GOT3 (cell line): ENCODE data around the gene FAM227A.
"Not testable (repeated sequence)": the region's sequence is repeated elsewhere in the genome, so short reads cannot be mapped to it uniquely, and the experiment has no call there.

Experiments used
- DNase-seq: peaks from one replicate; lab custom pipeline; 2025; ENCODE audit warnings: mixed read lengths; lab: John Stamatoyannopoulos, UW

The FAM227A gene

GRCh38 chr22:38657045-38657909 lies 1.1 kb upstream of the FAM227A start:
- no peak for DNase-seq

DNA sequence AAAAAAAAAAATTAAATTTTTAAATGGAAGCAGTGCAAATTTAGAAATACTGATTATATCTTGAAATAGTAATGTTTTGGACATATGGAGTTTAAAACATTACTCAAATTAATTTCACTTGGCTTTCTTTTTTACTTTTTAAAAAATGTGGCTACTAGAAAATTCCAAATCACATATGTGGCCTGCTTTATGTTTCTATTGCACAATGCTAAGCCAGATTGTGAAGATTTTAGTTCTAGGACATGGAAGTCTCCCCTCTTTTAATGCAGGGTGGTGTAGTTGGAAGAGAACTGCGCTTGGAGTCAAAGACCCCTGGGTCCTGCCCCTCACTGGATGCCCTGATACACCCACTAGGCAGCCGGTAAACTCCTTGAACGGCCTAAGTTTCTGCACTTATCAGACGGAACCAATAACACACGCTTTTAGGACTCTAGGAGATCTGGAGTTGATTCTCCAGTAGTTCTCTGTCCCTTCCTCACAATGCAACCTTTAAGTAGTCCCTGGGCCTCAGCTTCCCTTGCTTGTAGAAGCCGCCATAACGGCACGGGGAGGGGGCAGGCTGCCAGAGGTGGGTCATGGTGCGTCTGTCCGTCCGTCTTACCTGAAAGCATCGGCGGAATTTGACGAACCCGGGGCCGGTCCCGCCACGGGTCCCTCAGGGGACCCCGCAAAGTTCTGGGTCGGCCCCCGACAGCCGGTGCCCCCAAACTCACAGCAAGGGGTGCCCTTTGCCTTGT lies 505 bp downstream of the FAM227A start:
- DNase-seq, result no peak

DNA sequence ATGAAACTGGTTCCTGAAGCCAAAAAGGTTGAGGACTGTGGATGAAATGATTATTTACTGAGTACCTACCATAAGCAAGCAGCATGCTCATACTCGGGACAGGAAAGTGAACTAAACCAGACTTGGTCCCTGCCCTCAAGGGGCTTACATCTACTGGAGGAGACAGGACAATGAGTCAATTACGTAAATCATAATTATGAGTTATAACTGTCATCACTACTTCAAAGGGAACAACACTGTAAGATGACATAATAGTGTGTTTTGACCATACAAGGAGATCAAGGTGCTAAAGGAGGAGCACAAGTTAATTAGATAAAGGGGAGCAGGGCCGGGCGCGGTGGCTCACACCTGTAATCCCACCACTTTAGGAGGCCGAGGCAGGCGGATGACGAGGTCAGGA lies 2.5 kb downstream of the FAM227A start:
- no peak for DNase-seq

DNA sequence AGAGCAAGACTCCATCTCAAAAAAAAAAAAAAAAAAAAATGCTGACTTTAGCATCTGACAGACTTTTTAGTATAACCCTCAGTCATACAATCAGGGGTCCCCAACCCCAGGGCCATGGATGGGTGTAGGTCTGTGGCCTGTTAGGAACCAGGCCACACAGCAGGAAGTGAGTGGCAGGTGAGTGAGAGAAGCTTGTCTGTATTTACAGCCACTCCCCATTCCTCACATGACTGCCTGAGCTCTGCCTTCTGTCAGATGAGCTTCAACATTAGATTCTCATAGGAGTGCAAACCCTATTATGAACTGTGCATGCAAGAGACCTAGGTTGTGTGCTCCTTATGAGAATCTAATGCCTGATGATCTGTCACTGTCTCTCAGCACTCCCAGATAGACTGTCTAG lies 3.3 kb downstream of the FAM227A start:
- DNase-seq, result no peak

DNA sequence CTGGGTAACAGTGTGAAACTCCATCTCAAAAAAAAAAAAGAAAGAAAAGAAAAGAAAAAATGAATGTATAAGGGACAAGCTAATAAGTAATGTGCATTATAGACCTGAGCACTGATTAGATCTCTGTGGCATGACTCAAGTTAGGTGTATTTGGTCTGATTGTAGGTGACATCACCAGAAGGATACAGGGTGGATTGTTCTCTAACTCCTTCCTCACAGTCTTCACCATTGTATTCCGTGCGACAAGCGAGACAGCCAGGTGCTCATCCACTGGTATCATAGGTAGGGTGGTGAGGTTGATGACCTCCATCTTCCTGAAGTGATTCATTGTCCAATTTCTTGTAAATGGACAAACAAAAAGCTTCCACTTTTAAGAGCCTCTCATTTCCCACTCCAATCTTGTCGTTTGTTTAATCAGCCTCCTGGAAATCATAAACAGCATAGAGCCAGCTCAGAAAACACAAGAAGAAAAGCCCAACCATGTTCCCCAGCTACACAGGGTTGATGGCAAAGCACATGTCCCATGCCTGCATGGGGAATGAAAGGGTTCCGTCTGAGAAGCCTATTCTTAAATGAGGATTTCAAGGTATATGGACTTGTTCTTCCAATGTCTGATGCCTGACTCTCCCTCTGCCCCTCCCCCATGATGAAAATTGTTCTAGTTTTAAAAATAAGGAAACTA lies 6.2 kb downstream of the FAM227A start:
- no peak for DNase-seq

- DNase-seq, result no peak
These were observed 10.8 kb downstream of the FAM227A start for GRCh38 chr22:38645430-38645829.

- not testable (repeated sequence) for DNase-seq
These were observed 11.9 kb downstream of the FAM227A start for GRCh38 chr22:38644245-38644644.

DNA sequence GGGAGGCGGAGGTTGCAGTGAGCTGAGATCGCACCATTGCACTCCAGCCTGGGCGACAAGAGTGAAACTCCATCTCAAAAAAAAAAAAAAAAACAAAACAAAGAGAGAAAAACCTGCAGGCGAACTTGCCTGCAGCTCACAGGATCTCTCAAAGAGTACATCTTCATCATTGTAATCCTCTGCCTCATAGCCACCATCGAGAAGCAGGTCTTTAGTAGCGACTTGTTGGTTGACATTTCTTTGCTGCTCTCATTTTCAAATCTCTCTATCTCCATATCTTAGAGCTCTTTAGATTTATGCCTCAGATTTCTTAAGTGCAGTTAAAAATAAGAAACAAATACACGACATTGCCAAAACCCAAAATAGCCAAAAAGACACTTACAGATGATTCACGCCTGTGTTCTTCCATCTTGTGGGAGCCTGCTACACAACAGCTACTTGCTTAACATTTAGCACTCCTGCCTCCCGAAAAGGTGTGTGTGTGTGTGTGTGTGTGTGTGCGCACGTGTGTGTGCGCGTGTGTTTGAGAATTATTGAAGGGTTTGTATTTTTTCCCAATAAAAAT lies 14.6 kb downstream of the FAM227A start:
- no peak for DNase-seq

DNA sequence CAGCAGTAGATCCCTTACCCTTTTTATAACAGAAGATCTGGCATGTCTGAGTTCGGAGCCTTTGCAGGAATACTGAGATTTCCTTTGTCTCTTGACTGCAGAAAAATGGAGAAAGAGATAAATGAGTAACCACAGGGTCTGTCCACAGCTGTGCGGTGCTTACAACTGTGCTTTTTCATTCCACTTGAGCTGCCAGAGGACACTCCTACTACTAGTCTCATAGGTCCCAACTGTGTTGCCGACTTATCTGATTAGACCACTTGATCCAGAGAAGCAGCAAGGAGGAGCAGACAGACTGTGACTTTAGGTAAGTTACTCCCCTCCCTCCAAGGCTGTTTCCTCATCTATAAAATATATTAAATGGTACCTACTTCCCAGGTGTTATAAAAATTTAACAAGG lies 17.5 kb downstream of the FAM227A start:
- no peak for DNase-seq

DNA sequence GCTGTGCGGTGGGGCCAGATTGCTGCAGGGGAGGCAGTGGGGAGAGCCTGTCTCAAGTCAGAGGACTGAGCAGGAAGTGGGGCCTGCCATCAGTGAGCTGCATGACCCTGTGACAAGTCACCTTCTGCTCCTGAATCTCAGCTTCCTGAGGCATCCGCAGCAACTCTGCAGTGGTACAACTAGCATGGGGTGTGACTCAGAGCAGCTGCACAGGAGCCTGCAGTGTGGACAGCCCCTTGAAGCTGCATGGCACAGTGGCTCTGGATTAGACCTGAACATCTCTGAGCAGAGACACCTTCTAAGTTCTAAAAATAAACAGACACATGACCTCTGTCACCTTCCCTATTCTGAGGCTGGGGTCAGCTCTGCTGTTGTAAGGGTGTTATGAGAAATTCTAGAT lies 18.0 kb downstream of the FAM227A start:
- no peak for DNase-seq

- no peak for DNase-seq
These were observed 23.7 kb downstream of the FAM227A start for GRCh38 chr22:38632528-38632927.

GRCh38 chr22:38631724-38632123 lies 24.5 kb downstream of the FAM227A start:
- no peak for DNase-seq

GRCh38 chr22:38629108-38629507 lies 27.1 kb downstream of the FAM227A start:
- no peak for DNase-seq

DNA sequence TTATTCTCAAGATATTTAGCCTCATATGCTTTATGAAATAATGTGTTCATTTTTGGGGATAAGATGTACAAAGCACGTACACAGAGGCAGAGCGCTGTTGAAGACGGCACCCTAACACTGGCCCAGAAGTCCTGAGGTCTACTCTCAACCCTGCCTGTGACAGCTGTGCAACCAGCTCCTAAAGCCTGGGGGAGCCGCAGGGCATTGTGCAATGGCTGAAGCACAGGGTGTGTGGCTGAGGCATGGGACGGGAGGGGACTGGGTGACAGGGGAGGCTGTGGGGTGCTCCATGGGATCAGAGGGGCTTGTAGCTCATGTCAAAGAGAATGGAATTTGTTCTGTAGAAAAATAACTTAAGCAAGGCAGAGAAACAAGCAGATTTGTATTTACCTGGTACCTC lies 27.7 kb downstream of the FAM227A start:
- DNase-seq, result no peak

DNA sequence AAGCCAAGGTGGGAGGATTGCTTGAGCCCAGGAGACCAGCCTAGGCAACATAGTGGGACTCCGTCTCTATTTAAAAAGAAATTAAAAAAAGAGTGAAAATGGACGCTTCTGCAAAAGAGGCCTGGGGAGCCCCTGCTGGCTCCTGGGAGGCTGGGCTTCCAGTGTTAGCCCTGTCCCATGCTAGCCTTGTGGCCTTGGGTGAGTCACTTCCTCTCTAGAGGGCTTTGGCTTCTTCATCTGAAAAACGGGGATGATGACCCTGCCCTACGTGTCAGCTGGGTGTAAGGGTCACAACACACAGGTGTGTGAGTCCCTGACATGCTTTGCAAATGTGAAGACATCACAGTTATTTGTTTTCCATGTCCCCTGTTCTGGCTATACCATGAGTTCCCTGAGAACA lies 32.8 kb downstream of the FAM227A start:
- no peak for DNase-seq

- no peak for DNase-seq
These were observed 37.5 kb downstream of the FAM227A start for GRCh38 chr22:38618682-38619081.

GRCh38 chr22:38618258-38618657 lies 37.9 kb downstream of the FAM227A start:
- DNase-seq, result no peak

GRCh38 chr22:38615064-38615405 lies 41.2 kb downstream of the FAM227A start:
- DNase-seq, result not testable (repeated sequence)

DNA sequence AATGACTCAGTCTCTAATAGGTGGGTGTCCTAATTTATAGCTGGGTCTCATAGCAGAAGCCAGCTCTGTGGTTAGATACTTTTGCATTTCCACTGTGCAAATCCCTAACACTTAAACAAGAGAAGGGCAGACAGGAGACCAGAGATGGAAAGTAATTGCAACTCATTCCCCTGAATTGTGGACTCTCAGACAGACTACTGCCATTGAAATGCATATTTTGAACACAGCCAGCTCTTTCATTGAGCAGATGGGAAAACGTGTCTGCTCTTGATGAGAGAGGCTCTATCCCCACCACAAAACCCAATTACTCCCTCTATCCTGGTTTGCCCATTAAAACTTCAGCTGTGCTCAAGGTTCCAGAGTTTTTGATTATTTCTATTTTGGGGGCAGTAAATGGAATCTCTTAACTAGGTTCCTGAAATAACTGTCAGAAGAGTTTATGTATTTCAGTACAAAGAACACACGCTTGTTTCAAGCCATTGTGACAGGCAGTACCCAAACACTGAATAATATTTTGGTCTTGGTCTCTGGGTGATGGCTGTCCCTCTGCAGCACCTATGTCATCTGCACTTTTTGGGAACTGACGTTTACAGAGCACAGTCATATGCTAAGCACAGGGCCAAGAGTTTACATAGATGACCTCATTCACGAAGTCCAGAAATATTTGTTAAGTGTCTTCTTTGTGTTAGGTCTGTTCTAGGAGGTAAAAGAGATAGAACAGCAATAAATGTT lies 41.7 kb downstream of the FAM227A start:
- DNase-seq, result no peak

DNA sequence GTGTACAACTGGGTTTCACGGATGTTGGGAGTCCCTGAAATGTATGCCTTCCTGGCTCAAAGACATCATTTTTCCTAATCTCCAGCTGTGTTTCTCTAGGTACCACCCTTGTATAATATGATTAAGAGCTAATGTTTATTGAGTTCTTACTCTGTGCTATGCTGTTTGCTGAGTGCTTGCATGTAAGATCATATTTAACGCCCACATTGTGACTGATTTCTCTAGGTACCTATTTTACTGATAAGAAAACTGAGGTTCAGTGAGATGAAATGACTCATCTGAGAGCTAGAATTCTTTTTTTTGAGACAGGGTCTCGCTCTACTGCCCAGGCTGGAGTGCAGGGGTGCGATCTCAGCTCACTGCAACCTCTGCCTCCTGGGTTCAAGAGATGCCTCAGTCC lies 42.6 kb downstream of the FAM227A start:
- DNase-seq, result no peak

DNA sequence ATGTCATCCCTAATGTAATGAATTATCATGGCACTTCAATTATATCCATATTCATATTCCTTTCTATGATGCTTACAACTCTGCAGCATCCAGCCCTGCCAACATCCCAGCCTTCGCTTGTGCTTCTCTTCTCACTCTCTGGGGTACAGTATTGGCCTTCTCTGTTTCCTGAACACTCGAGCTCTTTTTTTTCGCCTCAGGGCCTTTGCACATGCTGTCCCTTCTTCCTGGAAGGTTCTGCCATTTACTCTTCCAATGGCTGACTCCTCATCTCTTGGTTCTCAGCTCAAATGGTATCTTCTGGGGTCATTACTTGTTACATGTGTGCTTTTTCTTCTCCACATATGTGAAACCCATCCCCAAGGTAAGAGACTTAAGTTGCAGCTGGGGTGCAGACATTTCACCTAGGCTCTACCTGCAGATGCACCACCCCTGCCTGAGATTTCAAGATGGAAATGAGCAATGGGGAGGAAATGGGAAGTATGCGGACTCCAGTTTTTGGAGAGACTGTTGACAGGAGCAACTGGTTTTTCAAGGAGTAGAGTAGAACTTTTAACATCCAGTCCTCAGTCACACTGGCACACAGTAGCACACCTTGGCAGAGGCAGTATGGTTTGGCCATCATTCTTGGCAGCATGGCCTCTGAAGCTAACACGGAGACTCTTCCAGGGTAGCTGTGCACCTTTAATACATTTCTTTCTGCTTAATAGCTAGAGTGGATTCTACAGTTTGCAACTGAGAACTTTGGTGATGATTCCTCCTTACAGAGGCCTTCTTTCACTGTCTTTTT lies 43.8 kb downstream of the FAM227A start:
- no peak for DNase-seq
